AG04450 (cell line): ENCODE results near the gene GYG1. TPM values are rescaled to one million over a fixed set of nuclear protein-coding genes. Genes with fewer than 3 reads are reported as not detected.

ENCODE experiments used
- CTCF ChIA-PET: fragments of 300-600, 350-600 bp; formaldehyde crosslinking; extraction: SDS; loops from one replicate; lab custom pipeline; 2022; ENCODE audit warnings: antibody characterized with exemption, inconsistent platforms; lab: Charles Lee
- POLR2A ChIA-PET: fragments of 350-600 bp; formaldehyde crosslinking; extraction: SDS; loops from one replicate; lab custom pipeline; 2021; ENCODE audit warnings: antibody characterized with exemption, inconsistent platforms; lab: Yijun Ruan, JAX
- DNase-seq: peaks from one replicate; pipeline ENCODE4 v3.0.0-alpha.2; 2011; ENCODE audit warnings: low read depth, low spot score
- H3K27ac ChIP-seq: one replicate; pipeline ENCODE4 v1.5.1; 2012; ENCODE audit warnings: low read depth, low read length, control low read depth
- H3K27me3 ChIP-seq: one replicate; pipeline ENCODE4 v1.6.0; 2012; ENCODE audit warnings: low read length; ENCODE audit not compliant: control insufficient read depth, insufficient read depth
- H3K4me3 ChIP-seq: 2 replicates; pipeline ENCODE4 v1.5.1; 2011; ENCODE audit warnings: mild to moderate bottlenecking, low read depth, low read length, control low read depth
- H3K9me3 ChIP-seq: 2 replicates; pipeline ENCODE4 v1.5.1; 2012; ENCODE audit warnings: low read length; ENCODE audit not compliant: control insufficient read depth, insufficient read depth
- CTCF ChIP-seq: IDR thresholded peaks from 2 replicates; pipeline ENCODE4 v1.5.1; 2011; ENCODE audit warnings: low read depth, low read length, control low read depth, inconsistent platforms
- polyA plus RNA-seq: library from polyadenylated mRNA; depleted of rRNA; stranded (reverse); fragments of >200 nt; gene quantifications from 2 replicates; pipeline ENCODE4 v1.2.3, GENCODE V29; 2011

Gene GYG1
- polyA plus RNA-seq, 1 experiment, result 75.2 TPM

GRCh38 chr3:149018247-149018646 is 26.9 kb downstream of the GYG1 start:
- CTCF ChIA-PET, result interaction anchor here (0.6 to 1.3 kb wide), 4 partner anchors 10 to 250 kb away, joined by 3 to 7 read pairs (median 3); no protein-coding TSS in a partner anchor

GRCh38 chr3:149019580-149019979 is 28.2 kb downstream of the GYG1 start:
- POLR2A ChIA-PET, result no interaction called here
- Histone ChIP-seq H3K4me3 (no peak overlapping the region), H3K27ac (no peak overlapping the region), H3K9me3 (no peaks in the 10 kb centered on the region; the same call in 1 of the 2 replicates), H3K27me3 (no peaks in the 10 kb centered on the region)
- DNase-seq, result no peak
- CTCF ChIA-PET, result no interaction called here
- TF ChIP-seq CTCF, result no peak

More at GRCh38 chr3:149018247-149018646, 26.9 kb downstream of the GYG1 start:
- POLR2A ChIA-PET, result no interaction called here
- Histone ChIP-seq H3K4me3 (no peak overlapping the region), H3K9me3 (no peaks in the 10 kb centered on the region), H3K27me3 (no peaks in the 10 kb centered on the region), H3K27ac (no peak overlapping the region)
- no peak for TF ChIP-seq CTCF
- no peak for DNase-seq

- H3K27me3 ChIP-seq, result no peaks in the 10 kb centered on the region
- TF ChIP-seq CTCF, result no peak
- DNase-seq, result no peak
- peaks cover 3% of the 10 kb centered on the region for H3K9me3 ChIP-seq
- CTCF ChIA-PET, result no interaction called here
- no peak overlapping the region for H3K27ac ChIP-seq
- POLR2A ChIA-PET, result no interaction called here
- H3K4me3 ChIP-seq, result no peak overlapping the region
Observed at GRCh38 chr3:149020196-149020838, 29.0 kb downstream of the GYG1 start.

- no peak for TF ChIP-seq CTCF
- CTCF ChIA-PET, result no interaction called here
- Histone ChIP-seq H3K4me3 (no peak overlapping the region), H3K27me3 (no peaks in the 10 kb centered on the region), H3K27ac (no peak overlapping the region), H3K9me3 (peaks cover 4% of the 10 kb centered on the region)
- DNase-seq, result no peak
- POLR2A ChIA-PET, result no interaction called here
Observed at GRCh38 chr3:149020839-149021252, 29.5 kb downstream of the GYG1 start.

GRCh38 chr3:149021830-149022229 is 30.5 kb downstream of the GYG1 start:
- Histone ChIP-seq H3K4me3 (no peak overlapping the region), H3K9me3 (peaks cover 4% of the 10 kb centered on the region), H3K27ac (no peak overlapping the region), H3K27me3 (no peaks in the 10 kb centered on the region)
- no peak for DNase-seq
- ChIA-PET CTCF (no interaction called here), POLR2A (no interaction called here)
- no peak for TF ChIP-seq CTCF
